Measurements from ENCODE around the gene BRMS1.
"Not testable (repeated sequence)": the region's sequence is repeated elsewhere in the genome, so short reads cannot be mapped to it uniquely, and the experiment has no call there.

Gene BRMS1

GRCh38 chr11:66360406-66361073 is 15.6 kb upstream of the BRMS1 start:
- Histone ChIP-seq H3K4me3 (ENCODE audit: insufficient read depth in 1 of 2, low read depth in 1 of 2, low read length in 2 of 2) (no peak overlapping the region), H3K14ac (ENCODE audit: low read length in 2 of 2) (no peak overlapping the region), H3K18ac (ENCODE audit: low read depth in 1 of 2, low read length in 2 of 2) (no peak overlapping the region), H3K9me3 (ENCODE audit: control insufficient read depth, low read length) (no peaks in the 10 kb centered on the region), H4K8ac (ENCODE audit: low read length) (no peak overlapping the region), H3K4me2 (ENCODE audit: low read length, poor library complexity, severe bottlenecking) (no peak overlapping the region), H2BK12ac (ENCODE audit: low read length in 2 of 2) (no peak overlapping the region), H4K91ac (ENCODE audit: low read length) (no peak overlapping the region), H3K4me1 (ENCODE audit: control insufficient read depth, insufficient read depth, low read depth, low read length) (peaks cover 2% of the 10 kb centered on the region), H3K79me1 (replicated peaks; ENCODE audit: low read length, poor library complexity, severe bottlenecking) (no peaks in the 10 kb centered on the region), H3K27me3 (ENCODE audit: control insufficient read depth in 1 of 2, insufficient read depth in 1 of 2, low read length in 2 of 2) (no peaks in the 10 kb centered on the region), H2BK15ac (ENCODE audit: low read depth, poor library complexity, severe bottlenecking) (no peak overlapping the region), H3K4ac (ENCODE audit: low read depth in 1 of 2, low read length in 2 of 2) (no peak overlapping the region), H3K36me3 (ENCODE audit: control insufficient read depth in 1 of 2, insufficient read depth in 2 of 2, low read depth in 1 of 2, low read length in 2 of 2) (peaks cover 0 to 30% of the 10 kb centered on the region in 2 experiments), H2AFZ (ENCODE audit: low read depth, low read length) (no peak overlapping the region), H2AK5ac (ENCODE audit: low read length, severe bottlenecking) (no peak overlapping the region), H3K23ac (ENCODE audit: low read length in 2 of 2) (no peak overlapping the region), H3K27ac (ENCODE audit: low read length, poor library complexity, severe bottlenecking) (no peak overlapping the region), H2BK5ac (ENCODE audit: low read depth, low read length, poor library complexity, severe bottlenecking) (no peak overlapping the region), H3K9ac (ENCODE audit: low read length) (no peak overlapping the region), H2BK120ac (ENCODE audit: low read depth, low read length) (no peak overlapping the region)
- 98% methylated on average over 13 of the region's 15 CpGs for WGBS
- no peak for DNase-seq

- no peak overlapping the region for H2BK12ac ChIP-seq (ENCODE audit: low read length in 2 of 2)
- no peak overlapping the region for H4K8ac ChIP-seq (ENCODE audit: low read length)
- no peak overlapping the region for H2BK5ac ChIP-seq (ENCODE audit: low read depth, low read length, poor library complexity, severe bottlenecking)
- no peak overlapping the region for H3K4ac ChIP-seq (ENCODE audit: low read depth in 1 of 2, low read length in 2 of 2)
- H3K4me3 ChIP-seq (ENCODE audit: insufficient read depth in 1 of 2, low read depth in 1 of 2, low read length in 2 of 2), result no peak overlapping the region
- H3K14ac ChIP-seq (ENCODE audit: low read length in 2 of 2), result no peak overlapping the region
- H3K27me3 ChIP-seq (ENCODE audit: control insufficient read depth in 1 of 2, insufficient read depth in 1 of 2, low read length in 2 of 2), result no peaks in the 10 kb centered on the region
- no peak overlapping the region for H3K4me2 ChIP-seq (ENCODE audit: low read length, poor library complexity, severe bottlenecking)
- H2BK120ac ChIP-seq (ENCODE audit: low read depth, low read length), result no peak overlapping the region
- H3K23ac ChIP-seq (ENCODE audit: low read length in 2 of 2), result no peak overlapping the region
- peaks cover 2% of the 10 kb centered on the region for H3K4me1 ChIP-seq (ENCODE audit: control insufficient read depth, insufficient read depth, low read depth, low read length)
- H3K18ac ChIP-seq (ENCODE audit: low read depth in 1 of 2, low read length in 2 of 2), result no peak overlapping the region
- H3K36me3 ChIP-seq (ENCODE audit: control insufficient read depth in 1 of 2, insufficient read depth in 2 of 2, low read depth in 1 of 2, low read length in 2 of 2), result peaks cover 0 to 24% of the 10 kb centered on the region in 2 experiments
- H3K9ac ChIP-seq (ENCODE audit: low read length), result no peak overlapping the region
- WGBS, result 74% methylated on average over 3 of the region's 3 CpGs
- H4K91ac ChIP-seq (ENCODE audit: low read length), result no peak overlapping the region
- H2BK15ac ChIP-seq (ENCODE audit: low read depth, poor library complexity, severe bottlenecking), result no peak overlapping the region
- H2AK5ac ChIP-seq (ENCODE audit: low read length, severe bottlenecking), result no peak overlapping the region
- no peaks in the 10 kb centered on the region for H3K9me3 ChIP-seq (ENCODE audit: control insufficient read depth, low read length)
- H3K27ac ChIP-seq (ENCODE audit: low read length, poor library complexity, severe bottlenecking), result no peak overlapping the region
- no peak overlapping the region for H2AFZ ChIP-seq (ENCODE audit: low read depth, low read length)
- DNase-seq, result no peak
- no peaks in the 10 kb centered on the region for H3K79me1 ChIP-seq (replicated peaks; ENCODE audit: low read length, poor library complexity, severe bottlenecking)
Observed at GRCh38 chr11:66359662-66360087, 14.8 kb upstream of the BRMS1 start.

- not testable (repeated sequence) for H3K9me3 ChIP-seq (ENCODE audit: control insufficient read depth, low read length); H2AK5ac ChIP-seq (ENCODE audit: low read length, severe bottlenecking); H3K9ac ChIP-seq (ENCODE audit: low read length); H2BK5ac ChIP-seq (ENCODE audit: low read depth, low read length, poor library complexity, severe bottlenecking); H3K18ac ChIP-seq (ENCODE audit: low read depth in 1 of 2, low read length in 2 of 2); H3K27me3 ChIP-seq (ENCODE audit: control insufficient read depth in 1 of 2, insufficient read depth in 1 of 2, low read length in 2 of 2); H2BK15ac ChIP-seq (ENCODE audit: low read depth, poor library complexity, severe bottlenecking); H4K91ac ChIP-seq (ENCODE audit: low read length); H3K14ac ChIP-seq (ENCODE audit: low read length in 2 of 2); H3K36me3 ChIP-seq (ENCODE audit: control insufficient read depth in 1 of 2, insufficient read depth in 2 of 2, low read depth in 1 of 2, low read length in 2 of 2); H3K4me3 ChIP-seq (ENCODE audit: insufficient read depth in 1 of 2, low read depth in 1 of 2, low read length in 2 of 2); H3K23ac ChIP-seq (ENCODE audit: low read length in 2 of 2); H2AFZ ChIP-seq (ENCODE audit: low read depth, low read length); H3K4me2 ChIP-seq (ENCODE audit: low read length, poor library complexity, severe bottlenecking); H3K4ac ChIP-seq (ENCODE audit: low read depth in 1 of 2, low read length in 2 of 2); H4K8ac ChIP-seq (ENCODE audit: low read length); H2BK120ac ChIP-seq (ENCODE audit: low read depth, low read length); DNase-seq; H2BK12ac ChIP-seq (ENCODE audit: low read length in 2 of 2); H3K27ac ChIP-seq (ENCODE audit: low read length, poor library complexity, severe bottlenecking)
- Histone ChIP-seq H3K4me1 (ENCODE audit: control insufficient read depth, insufficient read depth, low read depth, low read length) (peaks cover 14% of the 10 kb centered on the region), H3K79me1 (replicated peaks; ENCODE audit: low read length, poor library complexity, severe bottlenecking) (peaks cover 14% of the 10 kb centered on the region)
- WGBS, result 94% methylated on average over 6 of the region's 8 CpGs
Observed at GRCh38 chr11:66350560-66351235, 5.8 kb upstream of the BRMS1 start.

- H3K27ac ChIP-seq (ENCODE audit: low read length, poor library complexity, severe bottlenecking), result no peak overlapping the region
- H3K9ac ChIP-seq (ENCODE audit: low read length), result no peak overlapping the region
- no peak overlapping the region for H2BK12ac ChIP-seq (ENCODE audit: low read length in 2 of 2)
- H3K79me1 ChIP-seq (replicated peaks; ENCODE audit: low read length, poor library complexity, severe bottlenecking), result peaks cover 16% of the 10 kb centered on the region
- no peak overlapping the region for H3K14ac ChIP-seq (ENCODE audit: low read length in 2 of 2)
- no peak overlapping the region for H2BK15ac ChIP-seq (ENCODE audit: low read depth, poor library complexity, severe bottlenecking)
- 100% methylated on average over 1 of the region's 2 CpGs for WGBS
- H3K36me3 ChIP-seq (ENCODE audit: control insufficient read depth in 1 of 2, insufficient read depth in 2 of 2, low read depth in 1 of 2, low read length in 2 of 2), result no peaks in the 10 kb centered on the region
- no peak overlapping the region for H3K18ac ChIP-seq (ENCODE audit: low read depth in 1 of 2, low read length in 2 of 2)
- DNase-seq, result no peak
- H4K8ac ChIP-seq (ENCODE audit: low read length), result no peak overlapping the region
- no peak overlapping the region for H3K4me3 ChIP-seq (ENCODE audit: insufficient read depth in 1 of 2, low read depth in 1 of 2, low read length in 2 of 2)
- no peak overlapping the region for H4K91ac ChIP-seq (ENCODE audit: low read length)
- no peak overlapping the region for H2AFZ ChIP-seq (ENCODE audit: low read depth, low read length)
- H3K4ac ChIP-seq (ENCODE audit: low read depth in 1 of 2, low read length in 2 of 2), result no peak overlapping the region
- H3K4me1 ChIP-seq (ENCODE audit: control insufficient read depth, insufficient read depth, low read depth, low read length), result peaks cover 18% of the 10 kb centered on the region
- no peaks in the 10 kb centered on the region for H3K9me3 ChIP-seq (ENCODE audit: control insufficient read depth, low read length)
- H2BK5ac ChIP-seq (ENCODE audit: low read depth, low read length, poor library complexity, severe bottlenecking), result no peak overlapping the region
- H2AK5ac ChIP-seq (ENCODE audit: low read length, severe bottlenecking), result no peak overlapping the region
- H3K23ac ChIP-seq (ENCODE audit: low read length in 2 of 2), result no peak overlapping the region
- no peak overlapping the region for H2BK120ac ChIP-seq (ENCODE audit: low read depth, low read length)
- H3K27me3 ChIP-seq (ENCODE audit: control insufficient read depth in 1 of 2, insufficient read depth in 1 of 2, low read length in 2 of 2), result no peaks in the 10 kb centered on the region
- no peak overlapping the region for H3K4me2 ChIP-seq (ENCODE audit: low read length, poor library complexity, severe bottlenecking)
Observed at GRCh38 chr11:66349084-66349386, 4.1 kb upstream of the BRMS1 start.
